Measurements from ENCODE around the gene GALNT7.

The GALNT7 gene

DNA sequence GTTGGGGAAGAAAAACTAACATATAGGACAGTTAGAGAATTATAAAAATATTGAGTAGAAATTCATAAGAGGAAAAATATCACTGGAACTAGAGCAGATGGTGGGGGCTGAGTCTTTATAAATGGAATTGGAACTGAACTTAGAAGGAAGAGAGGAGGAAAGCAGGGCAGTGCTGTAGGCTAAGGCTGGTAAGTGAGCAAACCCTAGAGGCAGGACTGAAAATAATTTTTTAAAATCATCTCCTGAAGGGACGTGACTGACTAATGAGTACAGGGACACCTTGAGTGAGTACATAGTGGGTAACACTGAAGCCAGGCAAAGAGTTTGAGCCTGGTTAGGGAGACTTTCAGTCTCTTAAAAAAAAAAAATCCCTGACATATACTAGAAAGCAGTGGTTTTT lies 63.3 kb downstream of the GALNT7 start:
- in situ Hi-C loops (cut with MboI; ENCODE audit: low sequenced_read_pairs) = no loop called here

GRCh38 chr4:173233857-173234256 lies 65.2 kb downstream of the GALNT7 start:
- in situ Hi-C loops (cut with MboI; ENCODE audit: low sequenced_read_pairs) = no loop called here

DNA sequence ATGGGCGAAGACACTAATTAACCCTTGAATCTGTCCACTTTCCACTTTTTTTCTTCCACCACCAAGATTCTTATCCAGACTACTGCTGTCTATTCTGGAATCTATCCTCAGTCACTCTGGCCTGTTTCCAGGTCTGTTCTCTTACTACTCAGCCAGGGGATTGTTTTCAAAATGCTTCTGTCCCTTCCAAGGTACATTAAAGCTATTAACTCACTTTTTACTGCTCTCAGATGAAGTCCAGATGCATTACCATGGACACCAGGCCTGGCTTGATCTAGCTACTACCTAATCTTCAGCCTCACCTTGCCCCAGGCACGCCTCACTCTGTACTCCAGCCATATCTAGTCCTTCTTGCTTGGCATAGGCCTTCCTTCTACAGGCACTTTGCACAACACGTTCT lies 66.4 kb downstream of the GALNT7 start:
- in situ Hi-C loops (cut with MboI; ENCODE audit: low sequenced_read_pairs) = no loop called here

GRCh38 chr4:173236301-173236700 lies 67.7 kb downstream of the GALNT7 start:
- in situ Hi-C loops (cut with MboI; ENCODE audit: low sequenced_read_pairs) = no loop called here

DNA sequence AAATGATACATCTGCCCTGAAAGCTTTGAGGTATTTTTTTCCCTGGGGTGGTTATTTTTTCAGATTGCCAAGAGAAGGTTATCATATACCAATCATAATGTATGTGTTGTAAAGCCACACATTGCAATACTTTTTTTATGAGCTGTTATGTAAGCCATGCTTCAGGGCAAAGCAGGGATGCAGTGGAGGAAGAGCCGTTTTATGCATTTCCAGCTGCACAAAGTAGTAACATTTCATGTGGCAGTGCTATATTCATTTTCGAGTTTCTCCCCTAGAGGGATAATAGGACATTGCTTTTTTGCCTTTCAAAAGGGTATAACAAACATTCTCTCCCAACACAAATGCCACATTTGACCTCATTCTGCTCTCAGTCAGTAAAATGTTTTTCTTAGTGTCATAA lies 68.5 kb downstream of the GALNT7 start:
- in situ Hi-C loops (cut with MboI; ENCODE audit: low sequenced_read_pairs) = no loop called here

DNA sequence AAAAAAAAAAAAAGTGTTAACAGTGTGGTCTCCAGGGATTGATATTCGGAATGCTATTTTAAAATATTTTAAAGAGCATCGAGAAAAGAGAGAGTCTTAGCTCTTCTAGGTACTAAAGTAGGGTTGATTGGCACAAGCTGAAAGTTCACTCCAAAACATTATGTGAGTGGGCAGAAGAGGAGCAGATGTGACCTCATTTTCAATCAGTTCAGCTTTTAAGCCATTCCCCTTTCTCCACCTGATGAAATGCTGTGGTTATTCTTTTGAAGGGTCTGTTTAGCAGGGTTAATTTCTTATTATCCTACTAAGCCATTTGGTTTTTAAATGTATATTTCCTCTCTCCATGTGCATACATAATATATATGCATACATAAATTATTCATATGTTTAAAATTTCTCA lies 69.2 kb downstream of the GALNT7 start:
- in situ Hi-C loops (cut with MboI; ENCODE audit: low sequenced_read_pairs) = no loop called here

- in situ Hi-C loops (cut with MboI; ENCODE audit: low sequenced_read_pairs) = no loop called here
Measured at GRCh38 chr4:173240696-173241095, 72.1 kb downstream of the GALNT7 start.

- in situ Hi-C loops (cut with MboI; ENCODE audit: low sequenced_read_pairs) = no loop called here
Measured at GRCh38 chr4:173242466-173243250, 74.0 kb downstream of the GALNT7 start.

DNA sequence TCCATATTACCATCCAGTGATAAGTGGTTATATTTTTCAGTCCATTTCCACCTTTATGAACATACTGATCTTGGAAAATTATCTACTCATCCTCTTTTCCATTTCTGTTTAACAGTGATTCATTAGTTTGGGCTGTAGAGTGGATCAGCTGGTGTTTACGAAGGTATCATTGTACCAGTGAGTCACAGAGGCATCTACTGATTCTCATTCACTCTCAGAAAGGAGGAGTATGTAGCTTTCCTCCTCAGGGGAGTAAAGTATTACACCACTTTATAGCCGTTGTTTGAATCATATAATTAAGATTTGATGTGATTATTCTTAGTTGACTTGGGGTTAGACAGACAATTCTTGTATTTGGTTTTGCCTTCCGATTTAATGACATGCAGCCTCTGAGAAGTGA lies 74.7 kb downstream of the GALNT7 start:
- in situ Hi-C loops (cut with MboI; ENCODE audit: low sequenced_read_pairs) = no loop called here

GRCh38 chr4:173243917-173244658 lies 75.5 kb downstream of the GALNT7 start:
- in situ Hi-C loops (cut with MboI; ENCODE audit: low sequenced_read_pairs) = no loop called here

GRCh38 chr4:173245952-173246351 lies 77.3 kb downstream of the GALNT7 start:
- in situ Hi-C loops (cut with MboI; ENCODE audit: low sequenced_read_pairs) = no loop called here

GRCh38 chr4:173246719-173247118 lies 78.1 kb downstream of the GALNT7 start:
- in situ Hi-C loops (cut with MboI; ENCODE audit: low sequenced_read_pairs) = no loop called here

DNA sequence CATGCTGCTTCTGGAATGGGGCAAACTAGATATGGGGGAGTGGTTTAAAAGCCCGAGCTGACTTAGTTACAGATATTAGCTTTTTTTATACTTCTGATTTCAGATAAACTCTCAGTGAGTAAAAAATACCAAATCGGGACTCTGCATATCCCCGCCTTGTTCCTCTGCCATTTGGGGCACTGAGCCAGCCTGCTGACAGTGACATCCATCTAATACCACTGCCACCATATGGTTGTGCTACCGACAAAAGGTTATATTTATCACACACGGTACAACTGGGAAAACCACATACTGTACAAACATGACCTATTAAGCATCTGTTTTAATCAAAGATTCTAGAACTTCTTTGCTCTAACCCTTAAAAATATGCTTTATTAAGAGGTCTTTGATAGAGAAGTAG lies 78.7 kb downstream of the GALNT7 start:
- in situ Hi-C loops (cut with MboI; ENCODE audit: low sequenced_read_pairs) = no loop called here

DNA sequence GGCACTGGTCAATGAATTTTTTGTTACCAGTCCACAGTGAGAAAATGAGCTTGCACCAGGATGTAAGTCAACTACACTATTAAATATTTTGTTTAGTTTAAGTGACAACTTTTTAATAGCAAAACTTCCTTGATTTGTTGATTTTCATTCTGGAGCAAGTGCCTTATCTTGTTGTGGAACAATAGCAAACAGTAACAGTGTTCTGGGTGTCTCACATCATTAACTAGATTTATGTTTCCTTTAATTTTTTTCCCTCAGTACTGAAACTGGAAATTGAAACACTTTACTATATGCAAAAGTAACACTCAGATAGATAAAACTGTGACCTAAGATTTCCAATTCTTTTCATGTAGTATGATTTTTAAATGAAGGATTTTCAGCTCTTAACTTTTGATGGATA lies 80.1 kb downstream of the GALNT7 start:
- in situ Hi-C loops (cut with MboI; ENCODE audit: low sequenced_read_pairs) = no loop called here

- in situ Hi-C loops (cut with MboI; ENCODE audit: low sequenced_read_pairs) = no loop called here
Measured at GRCh38 chr4:173252024-173252935, 83.7 kb downstream of the GALNT7 start.

- in situ Hi-C loops (cut with MboI; ENCODE audit: low sequenced_read_pairs) = no loop called here
Measured at GRCh38 chr4:173253561-173253960, 85.0 kb downstream of the GALNT7 start.

DNA sequence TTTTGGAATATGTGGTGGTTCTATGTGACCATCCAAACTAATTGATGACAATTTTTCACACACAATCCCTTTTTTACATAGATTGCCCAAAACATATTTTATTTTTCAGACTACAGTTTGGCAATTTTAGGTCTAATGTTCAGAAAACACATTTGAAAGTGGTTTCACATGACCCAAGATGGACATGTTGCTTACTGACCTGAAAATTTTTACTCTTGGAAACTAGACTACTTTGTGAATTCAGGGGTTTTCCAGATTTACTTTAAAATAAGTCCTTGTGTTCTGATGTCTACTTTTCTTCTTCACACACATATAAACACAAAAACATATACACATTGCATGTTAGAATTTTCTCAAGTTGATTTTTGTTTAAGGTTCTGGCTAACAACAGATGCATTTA lies 86.0 kb downstream of the GALNT7 start:
- in situ Hi-C loops (cut with MboI; ENCODE audit: low sequenced_read_pairs) = no loop called here

DNA sequence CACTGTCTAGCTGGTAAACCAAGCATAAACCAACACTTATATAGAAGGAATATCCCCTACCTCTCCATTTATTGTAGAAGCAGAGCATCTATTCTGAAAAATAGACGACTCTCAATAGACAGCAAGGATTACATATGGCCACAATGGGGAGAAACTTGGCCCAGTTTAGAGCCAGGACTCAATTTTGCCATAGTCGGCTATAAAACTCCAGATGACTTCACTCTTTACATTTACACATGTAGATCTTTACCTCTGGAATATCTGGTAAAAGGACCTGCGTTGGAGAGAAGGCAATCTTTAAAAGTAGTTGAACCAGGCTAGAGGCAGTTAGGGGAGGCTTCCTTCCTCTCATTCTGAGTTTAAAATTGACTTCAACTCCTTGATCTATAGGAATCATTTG lies 88.2 kb downstream of the GALNT7 start:
- in situ Hi-C loops (cut with MboI; ENCODE audit: low sequenced_read_pairs) = no loop called here

DNA sequence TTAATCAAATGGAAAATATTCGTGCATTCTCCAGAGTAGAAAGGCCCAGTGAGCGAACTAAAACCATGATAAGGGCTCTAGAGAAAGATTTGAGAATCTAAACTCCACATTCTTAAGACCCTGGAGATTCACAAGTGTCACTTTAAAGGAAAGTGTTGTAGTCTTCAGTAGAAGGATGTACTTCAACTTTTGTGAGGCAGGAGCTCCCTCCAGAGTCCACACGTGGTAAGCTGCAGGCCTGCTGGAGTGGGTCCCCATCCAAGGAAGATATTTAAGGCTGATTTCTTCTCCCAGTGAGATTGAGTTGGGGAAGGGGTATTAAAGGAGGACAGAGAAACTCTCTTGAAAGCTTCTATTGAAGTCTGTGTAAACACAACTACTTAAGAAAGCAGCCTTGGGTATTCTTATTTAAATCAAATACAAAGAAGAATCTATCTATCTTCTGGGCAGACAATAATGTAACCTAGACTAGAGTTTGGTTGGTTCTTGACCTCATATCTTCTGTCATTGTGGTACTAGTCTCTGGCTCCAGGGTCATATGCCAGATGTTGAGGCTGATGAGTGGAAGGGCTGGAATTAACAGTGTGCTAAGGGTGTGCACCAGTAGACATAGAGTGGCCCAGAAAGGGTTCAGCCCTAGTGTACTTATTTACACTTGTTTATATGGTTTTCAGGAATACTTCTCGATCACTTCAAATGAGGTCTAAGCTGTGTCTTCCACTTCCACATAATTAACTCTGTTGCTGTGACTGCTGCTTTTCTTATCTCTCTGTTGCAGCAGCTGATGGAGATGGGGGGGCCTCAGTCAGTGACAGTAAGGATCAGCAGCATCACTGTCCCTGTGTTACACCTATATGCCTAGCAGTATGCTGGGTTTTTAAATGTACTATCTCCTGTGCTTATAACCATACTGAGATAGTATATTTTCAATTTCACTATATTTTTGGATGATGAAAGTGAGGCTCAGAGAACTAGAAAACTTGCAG lies 89.4 kb downstream of the GALNT7 start:
- in situ Hi-C loops (cut with MboI; ENCODE audit: low sequenced_read_pairs) = no loop called here

DNA sequence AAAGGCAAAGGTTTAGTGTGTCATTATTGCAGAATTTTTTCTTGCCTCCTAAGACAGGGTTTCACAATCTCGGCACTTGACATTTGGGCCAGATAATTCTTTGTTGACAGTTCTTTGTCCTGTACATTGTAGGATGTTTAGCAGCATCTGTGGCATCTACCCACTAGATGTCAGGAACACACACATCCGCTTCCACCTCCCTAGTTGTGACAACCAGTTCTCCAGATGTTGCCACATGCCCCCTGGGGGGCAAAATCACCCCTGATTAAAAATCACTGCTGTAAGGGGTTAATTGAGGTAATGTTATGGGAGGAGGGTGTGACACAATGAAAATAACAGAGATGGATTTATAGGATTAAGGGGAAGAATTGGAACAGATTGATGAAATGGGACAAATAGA lies 90.3 kb downstream of the GALNT7 start:
- in situ Hi-C loops (cut with MboI; ENCODE audit: low sequenced_read_pairs) = no loop called here

Data from HL-60/S4 treated with phorbol 12-myristate 13-acetate at 8.2 ng/mL for 4 days and 3 days (cell line).